ENCODE measurements around the gene CNIH2.

Gene CNIH2

GRCh38 chr11:66333220-66333877 lies 55.4 kb downstream of the CNIH2 start:
- no peak overlapping the region for H3K4me3 ChIP-seq (ENCODE audit: low read depth, low read length)
- in situ Hi-C loops (cut with HindIII; ENCODE audit: low sequenced_read_pairs) = no loop called here
- TF ChIP-seq CTCF (IDR thresholded peaks at IDR 0.05; ENCODE audit: low read depth, low read length) = no peak
- no peak for DNase-seq (ENCODE audit: low read depth, low spot score)
